Measurements from ENCODE around the gene FOXJ1. TPM values are rescaled to one million over a fixed set of nuclear protein-coding genes. Genes with fewer than 3 reads are reported as not detected.

Gene FOXJ1
- total and polyA plus RNA-seq, 2 of the 8 experiments (the other 6 are each of a cell fraction or from before 2014, with no cell fraction given) = 4.7 to 5.4 TPM

DNA sequence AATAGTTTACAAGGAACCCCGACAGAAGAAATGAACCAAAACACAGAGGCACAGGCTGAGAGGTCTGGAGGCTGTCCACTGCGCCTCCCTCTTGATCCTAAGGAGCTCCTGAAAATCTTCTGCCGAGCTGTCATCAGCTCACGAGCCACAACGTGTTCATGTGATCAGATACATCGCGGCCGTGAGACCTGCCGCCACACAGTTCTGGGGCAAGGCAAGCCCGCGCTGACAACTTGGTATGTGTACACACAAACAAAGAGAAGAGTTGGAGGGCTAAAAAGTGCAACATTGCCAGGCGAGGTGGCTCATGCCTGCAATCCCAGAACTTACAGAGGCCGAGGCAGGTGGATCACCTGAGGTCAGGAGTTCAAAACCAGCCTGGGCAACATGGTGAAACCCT, 45.1 kb downstream of the FOXJ1 start (continued):
- TF ChIP-seq CTCF (IDR thresholded peaks at IDR 0.05; ENCODE audit: control extremely low read depth in 1 of 3, insufficient read depth in 1 of 3, low read depth in 1 of 3, low read length in 3 of 3) = no peak
- no peak for TF ChIP-seq CBX5 (IDR thresholded peaks at IDR 0.05; ENCODE audit: low read depth, low read length)
- no peak for TF ChIP-seq SUZ12 (IDR thresholded peaks at IDR 0.05; ENCODE audit: low read length)
- TF ChIP-seq POLR2AphosphoS5 (IDR thresholded peaks at IDR 0.05; ENCODE audit: low read depth, low read length) = no peak

Measured in H1 (cell line).